ENCODE results near the gene LILRA2. TPM values are rescaled to one million over a fixed set of nuclear protein-coding genes. Genes with fewer than 3 reads are reported as not detected.

The LILRA2 gene
- total RNA-seq, 1 experiment from 2014 or later: not detected

DNA sequence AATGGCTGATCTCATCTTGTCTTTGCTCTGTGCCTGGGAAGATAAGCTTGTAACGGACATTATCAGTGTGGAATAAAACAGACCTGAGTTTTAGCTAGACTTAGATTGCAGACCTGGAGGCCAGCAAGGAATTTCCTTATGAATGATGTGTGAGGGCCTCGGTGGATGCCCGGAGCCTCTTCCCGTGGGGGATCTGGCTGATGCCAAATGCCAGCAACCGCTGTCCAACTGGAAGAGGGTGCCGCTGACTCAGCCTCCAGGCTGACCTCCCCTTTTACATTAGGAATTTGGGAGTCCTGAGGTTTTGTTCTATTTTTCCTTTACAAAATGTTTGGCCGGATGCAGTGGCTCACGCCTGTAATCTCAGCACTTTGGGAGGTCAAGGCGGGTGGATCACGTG is 19.6 kb upstream of the LILRA2 start:
- Histone ChIP-seq H2AFZ (ENCODE audit: low read length) (no peak overlapping the region), H4K5ac (ENCODE audit: insufficient read length, low read depth, low read length) (no peak overlapping the region), H2BK20ac (ENCODE audit: low read depth, low read length, poor library complexity, severe bottlenecking) (no peak overlapping the region), H2BK15ac (ENCODE audit: low read depth, low read length) (no peak overlapping the region), H3K23me2 (ENCODE audit: insufficient read length, low read depth, low read length, poor library complexity, severe bottlenecking) (no peaks in the 10 kb centered on the region), H3K56ac (ENCODE audit: insufficient read length, low read depth, low read length) (no peak overlapping the region), H3K23ac (ENCODE audit: insufficient read length, low read depth, low read length) (no peak overlapping the region), H4K8ac (replicated peaks; ENCODE audit: insufficient read length, low read depth, low read length) (no peak overlapping the region), H3K14ac (ENCODE audit: insufficient read depth, low read length) (no peak overlapping the region), H3K9ac (ENCODE audit: extremely low read depth, insufficient read length, low read length) (no peak overlapping the region), H3K4me1 (ENCODE audit: insufficient read depth, low read length) (no peaks in the 10 kb centered on the region), H3K4me2 (ENCODE audit: insufficient read depth, insufficient read length, low read length) (no peak overlapping the region), H2BK12ac (ENCODE audit: insufficient read length, low read depth, low read length) (no peak overlapping the region), H3K4ac (ENCODE audit: low read depth, low read length) (no peak overlapping the region), H2AK5ac (ENCODE audit: insufficient read length, low read length) (no peak overlapping the region), H3K27me3 (ENCODE audit: insufficient read depth, low read length) (no peaks in the 10 kb centered on the region), H3K18ac (ENCODE audit: insufficient read length, low read depth, low read length) (no peak overlapping the region), H2BK120ac (ENCODE audit: low read depth, low read length, poor library complexity, severe bottlenecking) (no peak overlapping the region), H4K20me1 (ENCODE audit: control insufficient read depth, insufficient read depth, insufficient read length) (no peaks in the 10 kb centered on the region), H3T11ph (ENCODE audit: low read length) (no peak overlapping the region), H2BK5ac (ENCODE audit: insufficient read length, low read length) (no peak overlapping the region), H3K79me2 (ENCODE audit: insufficient read depth, low read length) (no peaks in the 10 kb centered on the region), H4K91ac (ENCODE audit: insufficient read length, low read depth, low read length) (no peak overlapping the region), H3K79me1 (ENCODE audit: insufficient read depth, low read depth, low read length, poor library complexity, severe bottlenecking) (no peaks in the 10 kb centered on the region), H3K27ac (ENCODE audit: insufficient read length, low read depth, low read length) (no peak overlapping the region), H3K9me3 (ENCODE audit: control insufficient read depth, low read depth, low read length) (peaks cover 85% of the 10 kb centered on the region)
- no peak for DNase-seq
- H3K27ac Mint-ChIP-seq: no peak overlapping the region
- peaks cover 2% of the 10 kb centered on the region; the same call in 1 of the 2 replicates for H3K27me3 Mint-ChIP-seq (ENCODE audit: low read depth)
- no peak overlapping the region for H3K4me3 Mint-ChIP-seq
- peaks cover 11 to 28% (median 15%) of the 10 kb centered on the region in 3 experiments for H3K36me3 Mint-ChIP-seq (ENCODE audit: insufficient read depth in 1 of 3, low read depth in 3 of 3)
- H3K9me3 Mint-ChIP-seq: peaks cover 82 to 89% of the 10 kb centered on the region in 2 experiments
- TF ChIP-seq CTCF (conservative IDR thresholded peaks at IDR 0.05): no peak
- WGBS (ENCODE audit: extremely low coverage, insufficient read length, low lambda C conversion rate): no CpG with 5 or more reads among the region's 10 CpGs
- H3K4me1 Mint-ChIP-seq: no peaks in the 10 kb centered on the region
